DMS 273 treated with DMSO at 0.1 percent for 48 hours (cell line): Measurements from ENCODE around the gene CRTC3.

ENCODE experiments used
- DNase-seq: peaks from one replicate; lab custom pipeline; 2025; lab: John Stamatoyannopoulos, UW

The CRTC3 gene

GRCh38 chr15:90593499-90594158 lies 63.9 kb downstream of the CRTC3 start:
- DNase-seq = no peak

- no peak for DNase-seq
Observed at GRCh38 chr15:90594301-90594738, 64.6 kb downstream of the CRTC3 start.

GRCh38 chr15:90595763-90596155 lies 66.0 kb downstream of the CRTC3 start:
- no peak for DNase-seq

GRCh38 chr15:90596943-90597342 lies 67.2 kb downstream of the CRTC3 start:
- DNase-seq = no peak

- DNase-seq = no peak
Observed at GRCh38 chr15:90597577-90597976, 67.9 kb downstream of the CRTC3 start.

- no peak for DNase-seq
Observed at GRCh38 chr15:90598031-90598577, 68.4 kb downstream of the CRTC3 start.

- DNase-seq = no peak
Observed at GRCh38 chr15:90598679-90599078, 69.0 kb downstream of the CRTC3 start.

- no peak for DNase-seq
Observed at GRCh38 chr15:90599116-90599515, 69.4 kb downstream of the CRTC3 start.

- DNase-seq = no peak
Observed at GRCh38 chr15:90599644-90600043, 69.9 kb downstream of the CRTC3 start.

GRCh38 chr15:90600954-90601353 lies 71.2 kb downstream of the CRTC3 start:
- DNase-seq = no peak

GRCh38 chr15:90603893-90604292 lies 74.2 kb downstream of the CRTC3 start:
- DNase-seq = no peak

GRCh38 chr15:90606641-90607040 lies 76.9 kb downstream of the CRTC3 start:
- no peak for DNase-seq

GRCh38 chr15:90607361-90607760 lies 77.6 kb downstream of the CRTC3 start:
- no peak for DNase-seq

- no peak for DNase-seq
Observed at GRCh38 chr15:90609242-90610180, 79.8 kb downstream of the CRTC3 start.

- DNase-seq = no peak
Observed at GRCh38 chr15:90610190-90610589, 80.5 kb downstream of the CRTC3 start.

- no peak for DNase-seq
Observed at GRCh38 chr15:90611157-90611556, 81.4 kb downstream of the CRTC3 start.

GRCh38 chr15:90617171-90617570 lies 87.4 kb downstream of the CRTC3 start:
- no peak for DNase-seq

GRCh38 chr15:90617668-90618097 lies 88.0 kb downstream of the CRTC3 start:
- DNase-seq = no peak

- DNase-seq = no peak
Observed at GRCh38 chr15:90618330-90619125, 88.8 kb downstream of the CRTC3 start.

- no peak for DNase-seq
Observed at GRCh38 chr15:90619468-90619867, 89.7 kb downstream of the CRTC3 start.

- DNase-seq = no peak
Observed at GRCh38 chr15:90619939-90620338, 90.2 kb downstream of the CRTC3 start.
